HG03196 (cell line): ENCODE measurements around the gene CLEC2L.

ENCODE experiments used
- ATAC-seq: cut with Tn5 transposase; IDR thresholded peaks from one replicate; pipeline ENCODE4 v1.9.1; 2021; ENCODE audit not compliant: unreplicated experiment

The CLEC2L gene

GRCh38 chr7:139573871-139574270, 50.4 kb downstream of the CLEC2L start:
- ATAC-seq: no peak

GRCh38 chr7:139574618-139575337, 51.3 kb downstream of the CLEC2L start:
- ATAC-seq: no peak

DNA sequence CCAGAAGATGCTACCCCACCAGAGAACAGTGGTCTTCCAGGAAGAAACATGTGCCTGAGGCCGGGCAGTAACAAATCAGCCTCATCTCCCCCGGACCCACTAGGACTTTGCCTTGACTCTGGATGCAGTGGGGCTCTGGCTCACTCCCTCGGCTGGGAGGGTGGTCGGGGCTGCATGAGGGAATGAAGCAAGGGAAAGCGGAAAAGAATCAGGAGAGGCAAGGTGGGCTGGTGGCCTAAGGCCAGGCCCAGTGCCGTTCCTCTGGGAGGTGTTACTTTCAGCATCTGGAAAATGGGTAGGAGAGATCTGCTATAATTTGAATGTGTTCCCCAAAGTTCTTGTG, 51.8 kb downstream of the CLEC2L start:
- no peak for ATAC-seq

DNA sequence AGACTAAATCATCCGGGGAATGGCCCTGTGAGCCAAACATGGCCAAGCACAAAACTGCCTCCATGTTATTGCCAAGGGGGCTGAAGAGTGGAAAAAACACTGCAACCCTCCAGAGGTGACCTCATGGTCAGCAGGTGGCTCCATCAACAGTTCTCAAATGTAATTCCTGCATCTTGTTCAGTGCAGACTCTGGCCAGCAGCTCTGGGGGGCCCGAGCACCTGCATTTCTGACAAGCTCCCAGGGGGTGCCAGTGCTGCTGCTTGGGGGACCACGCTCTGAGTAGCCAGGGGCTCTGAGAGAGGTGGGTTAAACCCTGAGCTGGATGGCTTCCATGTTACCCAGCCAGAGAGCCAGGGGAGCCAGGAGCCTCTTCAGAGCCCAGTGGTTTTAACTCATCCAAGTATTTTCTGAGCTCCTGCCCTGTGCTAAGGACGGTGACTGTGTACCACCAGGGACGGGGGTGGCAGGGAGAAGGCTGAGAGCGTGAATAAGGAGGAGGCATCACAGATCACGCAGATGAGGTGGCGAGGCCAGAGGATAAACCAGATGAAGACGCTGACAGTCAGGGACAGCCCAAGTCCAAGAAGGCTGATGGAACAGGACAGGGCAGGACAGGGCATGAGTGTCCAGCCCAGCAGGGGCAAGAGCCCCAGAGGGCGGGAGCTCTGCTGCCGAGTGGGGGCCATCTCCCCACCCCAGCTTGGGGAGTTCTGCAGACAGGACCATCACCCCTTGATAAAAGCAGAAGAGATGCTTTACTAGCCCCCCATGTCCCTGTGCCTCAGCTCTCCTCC, 52.9 kb downstream of the CLEC2L start:
- ATAC-seq: no peak

- no peak for ATAC-seq
These were observed 57.0 kb downstream of the CLEC2L start for GRCh38 chr7:139580435-139580834.

DNA sequence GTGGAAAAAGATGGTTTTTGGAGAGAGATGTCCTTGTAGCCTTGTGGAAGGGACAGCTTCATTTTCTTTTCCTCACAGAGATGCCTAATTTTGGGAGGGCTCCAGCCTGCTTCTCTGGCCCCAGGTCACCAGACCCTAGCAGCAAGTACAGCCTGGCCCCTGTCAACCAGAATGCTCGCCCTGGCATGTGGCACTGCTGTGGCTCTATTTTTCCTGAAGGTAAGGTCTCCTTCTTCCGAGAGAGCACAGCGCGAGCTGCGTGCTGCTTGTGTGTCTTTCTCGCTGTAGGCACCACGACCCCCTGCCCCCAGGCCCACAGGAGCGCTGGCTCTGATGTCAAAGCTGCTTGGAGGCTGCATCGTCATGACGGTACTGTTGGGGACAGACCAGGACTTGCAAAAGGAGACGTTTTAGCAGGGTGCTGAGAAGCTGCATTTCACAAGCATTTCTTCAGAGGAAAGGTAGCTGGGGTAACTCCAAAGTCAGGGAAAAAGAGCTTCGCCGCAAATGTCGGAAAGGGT, 58.7 kb downstream of the CLEC2L start:
- no peak for ATAC-seq

GRCh38 chr7:139582671-139583155, 59.2 kb downstream of the CLEC2L start:
- ATAC-seq: no peak

GRCh38 chr7:139583826-139584553, 60.5 kb downstream of the CLEC2L start:
- ATAC-seq: no peak

DNA sequence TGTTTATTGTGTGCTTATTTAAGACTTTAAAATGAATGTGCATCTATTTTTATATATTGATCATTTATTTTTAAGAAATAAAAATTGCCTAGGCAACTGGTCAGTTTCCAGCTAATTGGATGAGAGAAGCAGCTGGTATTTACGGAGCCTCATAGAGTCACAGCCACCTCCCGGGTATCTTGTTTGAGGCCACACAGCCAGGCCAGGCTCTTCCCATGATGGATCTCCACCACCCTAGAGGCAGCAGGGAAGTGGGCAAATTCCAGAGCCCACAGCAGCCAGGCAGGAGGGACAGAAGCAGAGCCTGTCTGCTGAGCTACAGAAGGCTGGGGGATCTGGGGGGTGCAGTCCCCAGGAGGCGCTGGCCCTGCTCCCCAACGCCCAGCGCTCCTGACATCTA, 61.6 kb downstream of the CLEC2L start:
- no peak for ATAC-seq

GRCh38 chr7:139586286-139586685, 62.8 kb downstream of the CLEC2L start:
- ATAC-seq: no peak

DNA sequence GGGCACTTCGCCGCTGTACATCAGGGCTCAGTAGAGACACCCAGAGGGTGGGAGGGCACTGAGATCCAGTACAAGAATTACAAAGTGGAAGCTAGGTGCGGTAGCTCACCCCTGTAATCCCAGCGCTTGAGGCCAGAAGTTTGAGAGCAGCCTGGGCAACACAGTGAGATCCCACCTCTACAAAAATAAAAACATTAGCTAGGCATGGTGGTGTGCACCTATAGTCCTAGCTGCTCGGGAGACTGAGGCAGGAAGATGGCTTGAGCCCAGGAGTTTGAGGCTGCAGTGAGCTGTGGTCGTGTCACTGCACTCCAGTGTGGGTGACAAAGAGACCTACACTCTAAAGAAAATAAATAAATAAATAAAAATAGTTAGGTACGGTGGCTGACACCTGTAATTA, 64.0 kb downstream of the CLEC2L start:
- no peak for ATAC-seq

DNA sequence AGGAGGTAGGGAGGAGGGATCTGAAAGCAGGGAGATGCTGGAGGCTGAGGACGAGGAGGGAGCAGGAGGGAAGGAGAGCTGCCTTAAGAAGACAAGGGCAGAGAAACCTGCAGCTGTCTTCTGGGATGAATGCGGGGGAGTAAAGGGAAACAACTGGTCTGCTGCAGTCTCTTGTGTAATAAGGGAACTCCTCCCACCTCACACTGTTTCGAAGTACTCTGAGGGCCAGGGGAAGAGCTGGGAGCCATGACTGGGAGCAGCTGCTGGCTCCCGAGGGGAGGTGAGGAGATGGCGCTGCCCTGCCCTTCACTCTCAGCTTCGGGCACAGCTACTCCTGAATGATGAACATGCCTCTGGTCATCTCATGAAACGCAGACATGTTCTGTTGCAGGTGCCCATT, 65.1 kb downstream of the CLEC2L start:
- ATAC-seq: no peak

- ATAC-seq: no peak
These were observed 66.0 kb downstream of the CLEC2L start for GRCh38 chr7:139589474-139589873.

DNA sequence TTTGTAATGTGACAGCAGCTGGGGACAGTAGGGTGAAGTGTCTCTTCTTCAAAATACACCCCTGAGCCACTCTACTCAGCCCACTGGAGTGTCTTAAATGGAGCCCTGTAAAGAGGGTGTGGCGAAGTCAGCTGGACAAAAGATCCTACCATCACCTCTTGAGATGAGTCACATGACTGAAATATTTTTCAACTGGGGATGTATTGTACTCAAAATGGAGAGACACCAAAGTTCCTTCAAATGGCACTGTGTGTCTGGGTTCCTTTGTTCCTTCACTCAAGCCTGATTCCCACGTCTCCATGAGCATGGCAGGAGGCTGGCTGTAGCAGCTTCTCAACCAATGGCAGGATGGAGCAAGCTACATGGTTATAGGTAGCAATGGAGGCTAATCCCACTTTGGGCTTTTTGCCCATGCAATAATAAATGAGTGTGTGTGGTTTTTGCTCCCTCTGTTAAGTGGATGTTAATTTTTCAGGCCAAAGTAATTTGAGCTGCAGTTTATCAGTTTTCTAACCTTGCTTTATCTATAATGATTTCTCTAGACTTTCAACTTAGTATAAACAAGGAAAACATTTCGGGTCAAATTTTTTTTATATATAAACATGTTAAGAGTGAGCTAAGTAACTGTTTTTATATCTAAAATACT, 68.2 kb downstream of the CLEC2L start:
- no peak for ATAC-seq

- no peak for ATAC-seq
These were observed 69.4 kb downstream of the CLEC2L start for GRCh38 chr7:139592801-139593461.

DNA sequence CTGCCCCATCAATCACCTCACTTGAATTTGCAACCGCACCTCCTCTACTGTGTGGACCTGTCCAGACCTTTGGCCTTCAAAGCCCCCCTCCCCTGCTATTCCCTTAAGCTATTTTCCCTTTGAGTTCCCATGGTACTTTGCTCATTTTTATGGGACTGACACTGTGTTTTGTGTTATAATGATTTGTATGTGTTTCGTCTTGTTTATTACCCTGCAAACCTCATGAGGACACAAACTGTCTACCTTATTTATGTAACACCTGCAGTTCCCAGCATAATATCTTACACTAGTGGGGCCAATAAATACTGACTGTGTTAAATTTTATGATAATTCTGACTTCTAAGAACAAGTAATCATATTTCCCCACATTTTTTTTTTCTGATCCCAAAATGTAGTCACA, 70.6 kb downstream of the CLEC2L start:
- no peak for ATAC-seq
